Small intestine (tissue), 7 donors: Measurements from ENCODE around the gene TTLL8. TPM values are rescaled to one million over a fixed set of nuclear protein-coding genes. Genes with fewer than 3 reads are reported as not detected.

Experiments used
- DNase-seq, 2 donors: peaks; one replicate each; pipeline versions ENCODE4 v3.0.0 to v3.0.0-alpha.2; 2013
- FAIRE-seq: peaks from 2 replicates; lab custom pipeline; 2012; peaks lifted over from hg19 to GRCh38; lab: Jason Lieb, UNC
- H3K27ac ChIP-seq, 3 donors: one replicate each; pipeline ENCODE4 v1.5.1; 2013; ENCODE audit warnings: low read length in 2 of 3, mild to moderate bottlenecking in 2 of 3, control low read depth in 1 of 3, inconsistent platforms in 1 of 3, low read depth in 1 of 3, moderate library complexity in 1 of 3
- H3K27me3 ChIP-seq, 3 donors: one replicate each; pipeline ENCODE4 v1.6.1; 2013; ENCODE audit warnings: low read length in 3 of 3, inconsistent platforms in 1 of 3; ENCODE audit not compliant: control insufficient read depth in 3 of 3, insufficient read depth in 3 of 3
- H3K36me3 ChIP-seq, 3 donors: one replicate each; pipeline ENCODE4 v1.6.1; 2013; ENCODE audit warnings: low read length in 3 of 3, inconsistent platforms in 1 of 3, low read depth in 1 of 3, mild to moderate bottlenecking in 1 of 3, moderate library complexity in 1 of 3; ENCODE audit not compliant: control insufficient read depth in 3 of 3, insufficient read depth in 2 of 3
- H3K4me1 ChIP-seq, 3 donors: one replicate each; pipeline ENCODE4 v1.6.1; 2013; ENCODE audit warnings: low read length in 2 of 3, inconsistent platforms in 1 of 3, low read depth in 1 of 3, mild to moderate bottlenecking in 1 of 3, moderate library complexity in 1 of 3; ENCODE audit not compliant: control insufficient read depth in 3 of 3, insufficient read depth in 2 of 3
- H3K4me3 ChIP-seq, 3 donors: one replicate each; pipeline ENCODE4 v1.5.1; 2013; ENCODE audit warnings: low read length in 3 of 3, control low read depth in 1 of 3, inconsistent platforms in 1 of 3, low read depth in 1 of 3, mild to moderate bottlenecking in 1 of 3, moderate library complexity in 1 of 3
- H3K9me3 ChIP-seq, 2 donors: one replicate each; pipeline ENCODE4 v1.6.1; 2013; ENCODE audit warnings: low read depth in 1 of 2, low read length in 1 of 2; ENCODE audit not compliant: control insufficient read depth in 2 of 2, insufficient read depth in 1 of 2
- WGBS, 3 donors: extraction: QIAGEN DNeasy Blood & Tissue Kit; methylation state at CpG; one replicate each; pipeline ENCODE4 v1.1.7; 2013; 5-methylcytosine and 5-hydroxymethylcytosine counted together
- polyA plus RNA-seq, 4 donors: library from polyadenylated mRNA; stranded (reverse) in 3 of 4; unstranded in 1 of 4; fragments of 200-250 nt in 3 of 4; fragments of 120-200 nt in 1 of 4; gene quantifications; one replicate each; pipeline versions ENCODE4 v1.2.1 to v1.2.3, GENCODE V29; 2013
- donor health status: healthy with polysubstance abuse.
- donor health status: control.
- donor health status: control.
- donor health status: Bipolar disorder and iron deficiency.
- donor health status: healthy.

The TTLL8 gene
- polyA plus RNA-seq, 4 donors: not detected

DNA sequence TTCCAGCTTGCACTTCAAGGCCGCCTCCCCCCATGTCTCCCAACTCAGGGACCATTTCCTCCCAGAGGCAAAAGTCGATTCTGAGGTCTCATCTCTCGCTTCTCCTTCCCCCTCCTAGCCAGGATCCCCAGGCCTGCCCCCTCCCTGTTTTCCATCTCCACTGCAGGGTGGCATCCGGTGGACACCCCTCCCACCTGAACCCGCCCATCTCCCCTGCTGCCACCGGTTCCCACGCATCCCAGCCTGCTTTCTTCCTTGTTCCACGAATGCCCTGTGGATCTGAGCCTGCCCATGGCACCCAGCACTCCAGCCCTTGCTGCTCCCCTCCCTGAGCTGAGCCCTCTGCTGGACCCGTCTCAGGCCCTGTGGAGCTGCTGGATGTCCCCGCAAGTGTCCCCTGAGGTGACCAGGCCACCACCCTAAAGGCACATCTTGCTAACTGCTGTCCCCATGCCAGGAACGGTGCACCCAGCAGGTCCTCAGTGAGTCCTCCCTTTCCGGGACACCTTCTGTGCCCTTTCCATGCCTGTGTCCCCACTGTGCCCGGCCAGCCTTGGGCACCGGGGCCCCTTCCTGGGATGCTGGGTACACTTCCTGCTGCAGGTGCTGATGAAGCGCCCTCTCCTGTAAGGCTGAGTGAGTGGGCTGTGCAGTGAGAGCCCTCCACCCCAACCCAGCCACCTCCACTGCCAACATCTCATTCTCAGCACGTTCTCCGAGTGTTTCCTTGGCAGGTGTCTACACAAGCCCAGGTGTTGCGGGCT lies 46.5 kb downstream of the TTLL8 start:
- Histone ChIP-seq H3K27me3 (peaks cover 23 to 62% (median 28%) of the 10 kb centered on the region in 3 donors), H3K4me1 (peaks cover 0 to 3% (median 0%) of the 10 kb centered on the region in 3 donors), H3K4me3 (no peak overlapping the region), H3K9me3 (no peaks in the 10 kb centered on the region), H3K27ac (no peak overlapping the region), H3K36me3 (no peaks in the 10 kb centered on the region)
- DNase-seq: no peak
- FAIRE-seq: no peak
- WGBS, 3 donors: 25 to 51% (median 39%) methylated on average over 18 of the region's 18 CpGs

- Histone ChIP-seq H3K27me3 (peaks cover 15 to 55% (median 28%) of the 10 kb centered on the region in 3 donors), H3K4me1 (peaks cover under 1 to 9% (median 2%) of the 10 kb centered on the region in 3 donors), H3K36me3 (no peaks in the 10 kb centered on the region), H3K27ac (no peak overlapping the region), H3K4me3 (no peak overlapping the region), H3K9me3 (no peaks in the 10 kb centered on the region)
- FAIRE-seq: no peak
- WGBS, 3 donors: 4 to 10% (median 8%) methylated on average over 16 to 60 of the region's 61 CpGs
- DNase-seq: no peak
Measured at GRCh38 chr22:50010676-50011446, 47.2 kb downstream of the TTLL8 start.

- WGBS, 3 donors: 65 to 70% (median 68%) methylated on average over 42 to 46 of the region's 46 CpGs
- no peak for FAIRE-seq
- H3K27me3 ChIP-seq: peaks cover 15 to 50% (median 27%) of the 10 kb centered on the region in 3 donors
- no peak overlapping the region for H3K27ac ChIP-seq
- no peak overlapping the region for H3K4me3 ChIP-seq
- H3K4me1 ChIP-seq: peaks cover 2 to 12% (median 2%) of the 10 kb centered on the region in 3 donors
- no peaks in the 10 kb centered on the region for H3K9me3 ChIP-seq
- no peaks in the 10 kb centered on the region for H3K36me3 ChIP-seq
- DNase-seq: no peak
Measured at GRCh38 chr22:50009765-50010675, 48.1 kb downstream of the TTLL8 start.

DNA sequence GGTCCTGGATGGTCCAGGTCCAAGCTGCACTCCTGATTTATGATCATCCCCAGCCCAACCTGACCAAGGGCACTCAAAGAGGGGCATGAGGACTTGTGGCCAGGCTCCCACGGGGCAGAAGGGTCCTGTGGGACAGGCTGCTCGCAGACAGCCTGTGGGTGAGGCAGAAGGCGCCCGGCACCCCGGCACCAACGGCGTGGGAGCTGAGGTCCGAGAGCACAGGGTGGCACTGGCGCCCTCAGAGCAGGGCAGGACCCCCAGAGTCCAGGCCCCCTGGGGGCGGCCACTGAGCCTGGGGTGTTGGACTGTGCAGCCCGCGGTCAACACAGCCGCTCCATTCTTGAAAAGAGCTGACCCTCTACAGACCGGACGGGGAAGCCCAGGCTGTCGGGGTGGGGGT lies 48.8 kb downstream of the TTLL8 start:
- DNase-seq: no peak
- no peak overlapping the region for H3K4me3 ChIP-seq
- no peak for FAIRE-seq
- H3K36me3 ChIP-seq: no peaks in the 10 kb centered on the region
- H3K9me3 ChIP-seq: no peaks in the 10 kb centered on the region
- H3K27me3 ChIP-seq: peaks cover 9 to 44% (median 21%) of the 10 kb centered on the region in 3 donors
- 89 to 92% (median 92%) methylated on average over 11 to 16 of the region's 16 CpGs for WGBS, 3 donors
- H3K27ac ChIP-seq: no peak overlapping the region
- peaks cover 2 to 12% (median 2%) of the 10 kb centered on the region in 3 donors for H3K4me1 ChIP-seq

- no peaks in the 10 kb centered on the region for H3K9me3 ChIP-seq
- no peak for DNase-seq
- no peak for FAIRE-seq
- WGBS, 3 donors: 56 to 74% (median 66%) methylated on average over 24 of the region's 24 CpGs
- peak overlapping the region in 1 of 3 donors; percentile 27 for H3K27ac ChIP-seq
- H3K36me3 ChIP-seq: no peaks in the 10 kb centered on the region
- peaks cover 5 to 36% (median 14%) of the 10 kb centered on the region in 3 donors for H3K27me3 ChIP-seq
- H3K4me3 ChIP-seq: no peak overlapping the region
- peaks cover 2 to 12% (median 2%) of the 10 kb centered on the region in 3 donors for H3K4me1 ChIP-seq
Measured at GRCh38 chr22:50008151-50009040, 49.7 kb downstream of the TTLL8 start.

GRCh38 chr22:50007057-50007511 lies 51.0 kb downstream of the TTLL8 start:
- FAIRE-seq (peak; percentile 83), DNase-seq (peak; percentile 85 to 97)
- Histone ChIP-seq H3K36me3 (no peaks in the 10 kb centered on the region), H3K27ac (peak overlapping the region in 2 of 3 donors; percentile 52 to 69), H3K27me3 (peaks cover 5 to 23% (median 6%) of the 10 kb centered on the region in 3 donors), H3K4me1 (peaks cover 2 to 12% (median 2%) of the 10 kb centered on the region in 3 donors), H3K9me3 (no peaks in the 10 kb centered on the region), H3K4me3 (no peak overlapping the region)
- 24 to 65% (median 41%) methylated on average over 3 of the region's 3 CpGs for WGBS, 3 donors

- no peaks in the 10 kb centered on the region for H3K36me3 ChIP-seq
- H3K9me3 ChIP-seq: no peaks in the 10 kb centered on the region
- peaks cover 2 to 9% (median 2%) of the 10 kb centered on the region in 3 donors for H3K4me1 ChIP-seq
- FAIRE-seq: no peak
- peaks cover 0 to 8% (median 1%) of the 10 kb centered on the region in 3 donors for H3K27me3 ChIP-seq
- DNase-seq: no peak
- 55 to 72% (median 67%) methylated on average over 4 of the region's 4 CpGs for WGBS, 3 donors
- H3K27ac ChIP-seq: no peak overlapping the region
- H3K4me3 ChIP-seq: no peak overlapping the region
Measured at GRCh38 chr22:50004918-50005317, 53.2 kb downstream of the TTLL8 start.
